HCT116 (cell line): ENCODE measurements around the gene RBCK1. TPM values are rescaled to one million over a fixed set of nuclear protein-coding genes. Genes with fewer than 3 reads are reported as not detected.

Source experiments
- ATAC-seq: fragments of 200-7000 bp; cut with Tn5 transposase; 2 replicates; pipeline ENCODE4 v1.9.1; 2020; ENCODE audit warnings: mild to moderate bottlenecking, moderate library complexity
- BruUV-seq: library from RNA; stranded (reverse); fragments of 400-500 nt; replicated peaks from 2 replicates; lab custom pipeline; 2021; lab: Mats Ljungman, UMichigan
- CTCF ChIA-PET: fragments of 300-600 bp; sonication (Branson Sonifier 250); formaldehyde crosslinking; loops from one replicate; lab custom pipeline; 2021; ENCODE audit warnings: antibody characterized with exemption; lab: Charles Lee
- POLR2A ChIA-PET: fragments of 300-600, 350-600 bp; sonication (Branson Sonifier 250); formaldehyde crosslinking; loops from one replicate; lab custom pipeline; 2021; ENCODE audit warnings: antibody characterized with exemption; lab: Charles Lee
- RAD21 ChIA-PET, 2 experiments: fragments of 300-600 bp; sonication (Branson Sonifier 250); formaldehyde crosslinking; loops; one replicate each; lab custom pipeline; 2023; ENCODE audit warnings: low total read pairs in 2 of 2; ENCODE audit not compliant: uncharacterized antibody in 2 of 2, unreplicated experiment in 2 of 2, low non-redundant PET in 1 of 2; lab: Charles Lee
- DNase-seq: peaks from one replicate; pipeline ENCODE4 v3.0.0-alpha.2; 2010; ENCODE audit warnings: low read depth, low spot score
- H2AFZ ChIP-seq: fragments of 200-600 bp; shearing (Covaris generic), sonication (generic); 2 replicates; pipeline ENCODE4 v1.6.1; 2017; ENCODE audit warnings: low read depth, mixed run types, mixed read lengths, antibody characterized with exemption, low read length; ENCODE audit not compliant: poor library complexity, severe bottlenecking
- H3K27ac ChIP-seq: 2 replicates; pipeline ENCODE4 v1.5.1; 2012; ENCODE audit warnings: low read depth, low read length
- H3K27me3 ChIP-seq: fragments of 200-600 bp; sonication (generic); 2 replicates; pipeline ENCODE4 v1.6.1; 2016; ENCODE audit warnings: mixed run types, low read length, mixed read lengths; ENCODE audit not compliant: insufficient read depth
- H3K36me3 ChIP-seq, 2 experiments: fragments of 200-500 bp in 1 of 2; fragments of 200-600 bp in 1 of 2; sonication (Bioruptor generic) in 1 of 2; sonication (generic) in 1 of 2; 2 replicates each; pipeline versions ENCODE4 v1.5.1 to v1.6.1; 2014 to 2016; ENCODE audit warnings: low read length in 2 of 2, inconsistent platforms in 1 of 2, mixed read lengths in 1 of 2, mixed run types in 1 of 2; ENCODE audit not compliant: insufficient read depth in 2 of 2, control insufficient read depth in 1 of 2
- H3K4me1 ChIP-seq, 2 experiments: fragments of 200-600 bp in 1 of 2; sonication (generic) in 1 of 2; 2 replicates each; pipeline versions ENCODE4 v1.5.1 to v1.6.1; 2012 to 2017; ENCODE audit warnings: low read length in 2 of 2, inconsistent platforms in 1 of 2, mild to moderate bottlenecking in 1 of 2, mixed read lengths in 1 of 2, mixed run types in 1 of 2, moderate library complexity in 1 of 2; ENCODE audit not compliant: insufficient read depth in 2 of 2, control insufficient read depth in 1 of 2
- H3K4me2 ChIP-seq: fragments of 200-600 bp; sonication (generic); 2 replicates; pipeline ENCODE4 v1.6.1; 2017; ENCODE audit warnings: mixed run types, low read length, mixed read lengths
- H3K4me3 ChIP-seq, 2 experiments: fragments of 200-600 bp in 1 of 2; sonication (generic) in 1 of 2; replicated peaks in 1 of 2; 2 replicates each; pipeline ENCODE4 v1.5.1; 2011 to 2016; ENCODE audit warnings: low read length in 2 of 2, control low read depth in 1 of 2, low read depth in 1 of 2, mild to moderate bottlenecking in 1 of 2, mixed read lengths in 1 of 2, mixed run types in 1 of 2
- H3K79me2 ChIP-seq: fragments of 200-600 bp; sonication (generic); 2 replicates; pipeline ENCODE4 v1.6.1; 2017; ENCODE audit warnings: mild to moderate bottlenecking, mixed run types, low read length, moderate library complexity, mixed read lengths; ENCODE audit not compliant: insufficient read depth
- H3K9ac ChIP-seq: fragments of 200-600 bp; sonication (generic); 2 replicates; pipeline ENCODE4 v1.6.1; 2016; ENCODE audit warnings: low read length, mixed read lengths
- H3K9me2 ChIP-seq: fragments of 200-600 bp; sonication (generic), shearing (Covaris generic); 2 replicates; pipeline ENCODE4 v1.6.1; 2017; ENCODE audit warnings: mixed run types, mild to moderate bottlenecking, moderate library complexity; ENCODE audit not compliant: insufficient read depth
- H3K9me3 ChIP-seq, 2 experiments: fragments of 200-500 bp in 1 of 2; fragments of 200-600 bp in 1 of 2; sonication (Bioruptor generic) in 1 of 2; sonication (generic) in 1 of 2; 2 replicates each; pipeline ENCODE4 v1.6.1; 2014 to 2017; ENCODE audit warnings: low read length in 2 of 2, mixed read lengths in 2 of 2, inconsistent platforms in 1 of 2, low read depth in 1 of 2, mild to moderate bottlenecking in 1 of 2, mixed run types in 1 of 2, moderate library complexity in 1 of 2; ENCODE audit not compliant: control insufficient read depth in 1 of 2, insufficient read depth in 1 of 2
- H4K20me1 ChIP-seq: fragments of 200-600 bp; sonication (generic), shearing (Covaris generic); 2 replicates; pipeline ENCODE4 v1.6.1; 2017; ENCODE audit warnings: mixed run types, mild to moderate bottlenecking, moderate library complexity; ENCODE audit not compliant: insufficient read depth
- EGR1 ChIP-seq: IDR thresholded peaks from 2 replicates; pipeline ENCODE4 v1.6.1; 2012; ENCODE audit warnings: low read depth
- ELF1 ChIP-seq: IDR thresholded peaks from 2 replicates; pipeline ENCODE4 v1.6.1; 2012; ENCODE audit warnings: low read depth, borderline replicate concordance
- EZH2 ChIP-seq: fragments of 200-600 bp; sonication (generic); IDR thresholded peaks from 2 replicates; pipeline ENCODE4 v1.6.1; 2017; ENCODE audit warnings: antibody characterized with exemption, mixed run types
- EZH2phosphoT487 ChIP-seq: fragments of 200-600 bp; IDR thresholded peaks from 2 replicates; pipeline ENCODE4 v1.6.1; 2018; ENCODE audit warnings: antibody characterized with exemption, borderline replicate concordance
- FOSL1 ChIP-seq: IDR thresholded peaks from 2 replicates; pipeline ENCODE4 v1.6.1; 2012; ENCODE audit warnings: low read depth
- JUND ChIP-seq: IDR thresholded peaks from 2 replicates; pipeline ENCODE4 v1.6.1; 2012
- POLR2A ChIP-seq: IDR thresholded peaks from 2 replicates; pipeline ENCODE4 v1.7.0; 2011; ENCODE audit warnings: borderline replicate concordance; ENCODE audit not compliant: insufficient read depth, insufficient read length; ENCODE audit errors: extremely low read depth
- RAD21 ChIP-seq: IDR thresholded peaks from 2 replicates; pipeline ENCODE4 v1.6.1; 2012; ENCODE audit warnings: low read depth, mild to moderate bottlenecking
- SIN3A ChIP-seq: IDR thresholded peaks from 2 replicates; pipeline ENCODE4 v1.6.1; 2012; ENCODE audit warnings: low read depth
- SP1 ChIP-seq: IDR thresholded peaks from 2 replicates; pipeline ENCODE4 v1.6.1; 2012; ENCODE audit warnings: low read depth
- SRF ChIP-seq: IDR thresholded peaks from 2 replicates; pipeline ENCODE4 v1.6.1; 2012; ENCODE audit warnings: low read depth
- TCF7L2 ChIP-seq: IDR thresholded peaks from 2 replicates; pipeline ENCODE4 v1.7.0; 2011; ENCODE audit warnings: borderline replicate concordance, inconsistent platforms; ENCODE audit not compliant: insufficient read depth, insufficient read length; ENCODE audit errors: extremely low read depth
- ZFX ChIP-seq: fragments of 450-650 bp; IDR thresholded peaks from 2 replicates; pipeline ENCODE4 v1.6.1; 2017
- intact Hi-C: fragments of 100-400 bp; cut with micrococcal nuclease; formaldehyde crosslinking; loops from 2 replicates; pipeline ENCODE4 v1.10.0; 2022
- total RNA-seq: library from RNA; stranded (reverse); gene quantifications from one replicate; pipeline ENCODE4 v1.2.1, GENCODE V29; 2021; ENCODE audit not compliant: unreplicated experiment
- TF ChIP-seq, protein P1 (sequence below): IDR thresholded peaks from 2 replicates; pipeline ENCODE4 v1.6.1; 2012
- TF ChIP-seq, protein P2 (sequence below): IDR thresholded peaks from 2 replicates; pipeline ENCODE4 v1.6.1; 2012
- TF ChIP-seq, protein P3 (sequence below), 3 experiments: fragments of 200-600 bp in 1 of 3; sonication (generic) in 1 of 3; IDR thresholded peaks in 2 of 3; conservative IDR thresholded peaks in 1 of 3; 2 replicates each; pipeline ENCODE4 v1.5.1; 2012 to 2017; ENCODE audit warnings: low read depth in 2 of 3, low read length in 2 of 3, antibody characterized with exemption in 1 of 3, borderline replicate concordance in 1 of 3, control low read depth in 1 of 3, mild to moderate bottlenecking in 1 of 3, mixed read lengths in 1 of 3, mixed run types in 1 of 3, moderate library complexity in 1 of 3; ENCODE audit not compliant: insufficient read depth in 1 of 3
- TF ChIP-seq, protein P4 (sequence below): IDR thresholded peaks from 2 replicates; pipeline ENCODE4 v1.6.1; 2011; ENCODE audit warnings: mild to moderate bottlenecking, low read length, moderate library complexity; ENCODE audit not compliant: insufficient replicate concordance; ENCODE audit errors: extremely low read depth

RBCK1 gene
- total RNA-seq, 1 experiment from 2014 or later: 180 TPM

DNA sequence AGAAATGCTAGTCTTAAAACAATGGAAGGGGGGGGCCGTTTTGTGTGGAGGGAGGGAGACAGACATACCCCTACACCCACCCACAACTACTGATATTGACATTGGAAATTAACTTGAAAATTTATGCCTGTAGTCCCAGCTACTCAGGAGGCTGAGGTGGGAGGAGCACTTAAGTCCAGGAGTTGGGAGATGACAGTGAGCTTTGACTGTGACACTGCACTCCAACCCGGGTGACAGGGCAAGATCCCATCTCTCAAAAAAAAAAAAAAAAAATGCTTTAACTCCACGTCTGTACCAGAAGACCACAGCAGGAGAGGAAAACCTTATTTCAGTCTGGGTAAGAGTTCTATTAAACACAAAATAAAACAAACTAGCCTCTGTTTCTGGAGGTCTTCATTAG lies 52.1 kb downstream of the RBCK1 start:
- Histone ChIP-seq H3K4me1 (peaks cover 7 to 15% of the 10 kb centered on the region in 2 experiments; a peak in 3 of 4 replicates), H3K4me3 (no peak overlapping the region), H4K20me1 (peaks cover 8% of the 10 kb centered on the region; the same call in 1 of the 2 replicates), H2AFZ (no peak overlapping the region), H3K27me3 (no peaks in the 10 kb centered on the region), H3K9me3 (no peaks in the 10 kb centered on the region), H3K36me3 (0 out of 4 replicates have a peak, but pooled peaks cover 0 to 2% of the 10 kb centered on the region in 2 experiments), H3K9ac (no peak overlapping the region), H3K4me2 (no peak overlapping the region), H3K27ac (no peak overlapping the region), H3K9me2 (no peaks in the 10 kb centered on the region), H3K79me2 (peaks cover 65% of the 10 kb centered on the region)
- ChIA-PET POLR2A (interaction anchor here (1.0 kb wide), 2 partner anchors 13 to 89 kb away, joined by 3 to 4 read pairs; no protein-coding TSS in a partner anchor), RAD21 (no interaction called here), CTCF (no interaction called here)
- TF ChIP-seq ELF1 (no peak), SP1 (no peak), POLR2A (no peak), EZH2phosphoT487 (no peak), JUND (no peak), EGR1 (no peak), ZFX (no peak), RAD21 (no peak), SRF (no peak), FOSL1 (no peak), EZH2 (no peak), TCF7L2 (no peak), SIN3A (no peak)
- TF ChIP-seq, protein P1, sequence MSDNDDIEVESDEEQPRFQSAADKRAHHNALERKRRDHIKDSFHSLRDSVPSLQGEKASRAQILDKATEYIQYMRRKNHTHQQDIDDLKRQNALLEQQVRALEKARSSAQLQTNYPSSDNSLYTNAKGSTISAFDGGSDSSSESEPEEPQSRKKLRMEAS: no peak
- TF ChIP-seq, protein P2, sequence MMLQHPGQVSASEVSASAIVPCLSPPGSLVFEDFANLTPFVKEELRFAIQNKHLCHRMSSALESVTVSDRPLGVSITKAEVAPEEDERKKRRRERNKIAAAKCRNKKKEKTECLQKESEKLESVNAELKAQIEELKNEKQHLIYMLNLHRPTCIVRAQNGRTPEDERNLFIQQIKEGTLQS: no peak
- TF ChIP-seq, protein P3, sequence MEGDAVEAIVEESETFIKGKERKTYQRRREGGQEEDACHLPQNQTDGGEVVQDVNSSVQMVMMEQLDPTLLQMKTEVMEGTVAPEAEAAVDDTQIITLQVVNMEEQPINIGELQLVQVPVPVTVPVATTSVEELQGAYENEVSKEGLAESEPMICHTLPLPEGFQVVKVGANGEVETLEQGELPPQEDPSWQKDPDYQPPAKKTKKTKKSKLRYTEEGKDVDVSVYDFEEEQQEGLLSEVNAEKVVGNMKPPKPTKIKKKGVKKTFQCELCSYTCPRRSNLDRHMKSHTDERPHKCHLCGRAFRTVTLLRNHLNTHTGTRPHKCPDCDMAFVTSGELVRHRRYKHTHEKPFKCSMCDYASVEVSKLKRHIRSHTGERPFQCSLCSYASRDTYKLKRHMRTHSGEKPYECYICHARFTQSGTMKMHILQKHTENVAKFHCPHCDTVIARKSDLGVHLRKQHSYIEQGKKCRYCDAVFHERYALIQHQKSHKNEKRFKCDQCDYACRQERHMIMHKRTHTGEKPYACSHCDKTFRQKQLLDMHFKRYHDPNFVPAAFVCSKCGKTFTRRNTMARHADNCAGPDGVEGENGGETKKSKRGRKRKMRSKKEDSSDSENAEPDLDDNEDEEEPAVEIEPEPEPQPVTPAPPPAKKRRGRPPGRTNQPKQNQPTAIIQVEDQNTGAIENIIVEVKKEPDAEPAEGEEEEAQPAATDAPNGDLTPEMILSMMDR (IDR thresholded peaks at IDR 0.05 in 2 of 3, conservative IDR thresholded peaks at IDR 0.05 in 1 of 3; ENCODE audit: borderline replicate concordance in 1 of 3, insufficient read depth in 1 of 3, low read depth in 2 of 3, low read length in 2 of 3): no peak
- TF ChIP-seq, protein P4, sequence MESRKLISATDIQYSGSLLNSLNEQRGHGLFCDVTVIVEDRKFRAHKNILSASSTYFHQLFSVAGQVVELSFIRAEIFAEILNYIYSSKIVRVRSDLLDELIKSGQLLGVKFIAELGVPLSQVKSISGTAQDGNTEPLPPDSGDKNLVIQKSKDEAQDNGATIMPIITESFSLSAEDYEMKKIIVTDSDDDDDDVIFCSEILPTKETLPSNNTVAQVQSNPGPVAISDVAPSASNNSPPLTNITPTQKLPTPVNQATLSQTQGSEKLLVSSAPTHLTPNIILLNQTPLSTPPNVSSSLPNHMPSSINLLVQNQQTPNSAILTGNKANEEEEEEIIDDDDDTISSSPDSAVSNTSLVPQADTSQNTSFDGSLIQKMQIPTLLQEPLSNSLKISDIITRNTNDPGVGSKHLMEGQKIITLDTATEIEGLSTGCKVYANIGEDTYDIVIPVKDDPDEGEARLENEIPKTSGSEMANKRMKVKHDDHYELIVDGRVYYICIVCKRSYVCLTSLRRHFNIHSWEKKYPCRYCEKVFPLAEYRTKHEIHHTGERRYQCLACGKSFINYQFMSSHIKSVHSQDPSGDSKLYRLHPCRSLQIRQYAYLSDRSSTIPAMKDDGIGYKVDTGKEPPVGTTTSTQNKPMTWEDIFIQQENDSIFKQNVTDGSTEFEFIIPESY: no peak
- no TSS peak for BruUV-seq
- intact Hi-C loops: no loop called here
- ATAC-seq (no peak), DNase-seq (no peak)
